GM18868 (cell line): ENCODE data around the gene GRIA3.

Source experiments
- ATAC-seq: cut with Tn5 transposase; IDR thresholded peaks from one replicate; pipeline ENCODE4 v1.9.1; 2021; ENCODE audit warnings: mild to moderate bottlenecking, moderate library complexity; ENCODE audit not compliant: unreplicated experiment

Gene GRIA3

GRCh38 chrX:123442764-123443163 lies 258.7 kb downstream of the GRIA3 start:
- ATAC-seq, result no peak

- no peak for ATAC-seq
Measured at GRCh38 chrX:123447506-123447905, 263.4 kb downstream of the GRIA3 start.

- ATAC-seq, result no peak
Measured at GRCh38 chrX:123449335-123449734, 265.3 kb downstream of the GRIA3 start.

- no peak for ATAC-seq
Measured at GRCh38 chrX:123450222-123450621, 266.1 kb downstream of the GRIA3 start.

- ATAC-seq, result peak; percentile 84
Measured at GRCh38 chrX:123454712-123455431, 270.8 kb downstream of the GRIA3 start.

- no peak for ATAC-seq
Measured at GRCh38 chrX:123455693-123456092, 271.6 kb downstream of the GRIA3 start.

- no peak for ATAC-seq
Measured at GRCh38 chrX:123464709-123465108, 280.6 kb downstream of the GRIA3 start.

DNA sequence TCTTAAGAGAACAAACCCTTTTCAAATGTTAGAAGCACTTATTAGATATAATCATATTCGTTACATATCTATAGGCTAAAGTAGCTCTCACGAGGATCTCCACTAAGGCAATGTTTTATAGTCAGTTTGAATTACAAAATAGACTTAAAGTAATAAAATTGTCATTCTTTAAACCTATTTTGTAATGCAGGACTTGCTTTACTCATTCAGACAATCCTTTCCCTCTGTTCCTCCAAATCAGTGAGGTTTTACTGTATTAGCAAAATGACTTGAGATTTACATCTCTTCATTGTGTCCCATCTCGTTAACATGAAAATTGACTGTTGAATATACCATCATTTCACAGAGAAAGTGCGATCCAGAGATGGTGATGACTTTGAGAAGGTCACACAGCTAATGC lies 284.4 kb downstream of the GRIA3 start:
- no peak for ATAC-seq

- peak; percentile 61 for ATAC-seq
Measured at GRCh38 chrX:123475068-123475724, 291.1 kb downstream of the GRIA3 start.

GRCh38 chrX:123476611-123477219 lies 292.6 kb downstream of the GRIA3 start:
- ATAC-seq, result no peak

- no peak for ATAC-seq
Measured at GRCh38 chrX:123477673-123478072, 293.6 kb downstream of the GRIA3 start.

DNA sequence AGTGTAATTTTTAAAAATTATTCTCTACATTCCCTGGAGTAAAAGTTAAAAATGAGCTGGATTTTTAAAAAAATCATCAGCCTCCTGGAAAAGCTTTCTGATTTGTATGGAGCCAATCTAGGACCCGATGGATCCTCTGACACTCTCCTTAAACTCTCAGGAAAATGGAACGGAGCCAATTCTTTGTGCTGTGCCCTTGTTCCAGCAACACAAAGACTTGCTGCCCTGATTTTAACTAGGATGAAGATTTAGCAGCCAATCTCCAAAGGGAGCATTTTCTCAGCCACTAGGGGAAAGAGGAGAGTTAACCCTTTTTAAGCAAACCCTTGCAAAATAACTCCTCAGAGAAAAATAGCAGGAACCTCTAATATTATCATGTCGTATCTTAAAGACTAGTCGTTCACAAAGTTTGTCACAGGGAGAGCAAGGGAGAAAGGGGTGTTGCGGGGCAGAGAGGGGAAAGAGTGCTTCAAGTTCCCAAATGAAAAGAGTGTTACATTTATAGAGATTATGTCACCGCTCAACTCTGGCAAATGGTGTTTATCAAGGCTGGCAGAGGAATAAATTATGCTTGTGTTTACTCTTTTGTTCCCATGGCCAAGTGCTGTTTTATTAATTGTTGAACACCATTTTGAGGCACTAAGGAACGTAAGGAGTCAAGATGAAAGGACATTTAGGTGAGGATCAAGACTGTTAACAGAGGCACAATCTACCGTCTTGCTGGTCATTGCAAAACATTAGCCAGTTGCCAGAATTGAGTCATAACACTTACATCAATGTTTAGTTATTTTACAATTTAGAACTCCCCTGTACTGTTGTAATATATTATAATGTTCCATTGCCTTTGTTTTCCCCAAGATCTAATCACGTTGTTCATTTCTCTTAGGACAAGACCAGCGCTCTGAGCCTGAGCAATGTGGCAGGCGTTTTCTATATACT lies 298.1 kb downstream of the GRIA3 start:
- ATAC-seq, result no peak

DNA sequence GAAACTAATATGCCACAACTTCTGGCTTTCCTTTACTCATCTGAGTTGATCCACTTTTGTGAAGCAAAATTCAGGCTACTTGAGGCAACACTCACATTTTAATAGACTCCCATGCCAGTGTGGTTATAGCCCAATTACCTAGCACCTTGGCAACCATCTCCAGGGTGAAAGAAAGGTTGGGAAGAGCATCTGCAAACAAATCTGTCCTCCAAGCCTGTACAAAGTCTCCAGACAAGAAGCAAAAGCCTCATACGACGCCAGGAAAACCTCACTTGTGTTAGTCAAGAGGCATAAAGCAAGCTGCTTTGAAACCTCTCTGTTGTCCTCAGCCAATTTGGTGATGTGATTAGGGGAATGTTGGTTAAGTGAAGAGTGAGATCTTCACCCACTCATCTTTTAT lies 302.2 kb downstream of the GRIA3 start:
- no peak for ATAC-seq

- ATAC-seq, result no peak
Measured at GRCh38 chrX:123487236-123487635, 303.2 kb downstream of the GRIA3 start.

GRCh38 chrX:123487669-123488068 lies 303.6 kb downstream of the GRIA3 start:
- no peak for ATAC-seq

GRCh38 chrX:123489011-123489410 lies 304.9 kb downstream of the GRIA3 start:
- ATAC-seq, result no peak

DNA sequence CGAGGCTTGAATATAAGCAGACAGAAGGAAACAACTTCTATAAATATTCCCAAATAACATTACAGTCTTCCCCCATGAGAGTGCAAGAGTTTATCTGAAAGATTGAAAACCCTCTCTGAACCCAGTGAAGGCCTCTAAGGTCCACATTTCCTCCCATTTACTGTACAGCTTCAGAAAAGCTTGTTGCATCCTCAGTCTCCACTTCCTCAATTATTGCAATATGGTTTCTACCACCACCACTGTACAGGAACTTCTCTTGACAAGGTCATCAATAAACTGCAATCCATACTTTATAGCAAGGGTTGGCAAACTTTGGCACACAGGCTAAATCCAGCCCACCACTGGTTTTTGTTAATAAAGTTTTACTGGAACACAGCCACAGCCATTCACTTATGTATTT lies 309.8 kb downstream of the GRIA3 start:
- ATAC-seq, result peak; percentile 48

- no peak for ATAC-seq
Measured at GRCh38 chrX:123499787-123500186, 315.7 kb downstream of the GRIA3 start.

DNA sequence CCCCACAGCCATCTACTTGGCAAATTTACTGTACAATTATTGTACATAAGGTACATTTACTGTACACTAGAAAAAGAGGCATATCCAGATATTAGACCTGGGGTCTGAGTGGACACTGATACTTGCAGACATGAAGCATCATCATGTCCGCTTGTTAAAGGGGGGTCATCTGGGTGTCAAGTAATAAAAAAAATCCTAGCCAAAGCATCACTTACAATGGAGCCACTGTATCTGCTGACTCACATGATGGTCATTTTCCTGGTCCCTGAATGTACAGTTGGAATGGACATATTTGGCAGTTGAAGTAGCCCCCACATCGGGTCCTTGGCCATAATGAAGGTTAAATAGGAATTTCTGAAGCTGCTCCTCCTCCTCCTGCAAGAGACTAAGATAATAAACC lies 320.0 kb downstream of the GRIA3 start:
- ATAC-seq, result no peak

- ATAC-seq, result no peak
Measured at GRCh38 chrX:123504630-123505270, 320.7 kb downstream of the GRIA3 start.
